ENCODE measurements around the gene LENG8.

GRCh38 chr19:54454781-54455675 is 6.0 kb downstream of the LENG8 start:
- TF ChIP-seq, protein P1, sequence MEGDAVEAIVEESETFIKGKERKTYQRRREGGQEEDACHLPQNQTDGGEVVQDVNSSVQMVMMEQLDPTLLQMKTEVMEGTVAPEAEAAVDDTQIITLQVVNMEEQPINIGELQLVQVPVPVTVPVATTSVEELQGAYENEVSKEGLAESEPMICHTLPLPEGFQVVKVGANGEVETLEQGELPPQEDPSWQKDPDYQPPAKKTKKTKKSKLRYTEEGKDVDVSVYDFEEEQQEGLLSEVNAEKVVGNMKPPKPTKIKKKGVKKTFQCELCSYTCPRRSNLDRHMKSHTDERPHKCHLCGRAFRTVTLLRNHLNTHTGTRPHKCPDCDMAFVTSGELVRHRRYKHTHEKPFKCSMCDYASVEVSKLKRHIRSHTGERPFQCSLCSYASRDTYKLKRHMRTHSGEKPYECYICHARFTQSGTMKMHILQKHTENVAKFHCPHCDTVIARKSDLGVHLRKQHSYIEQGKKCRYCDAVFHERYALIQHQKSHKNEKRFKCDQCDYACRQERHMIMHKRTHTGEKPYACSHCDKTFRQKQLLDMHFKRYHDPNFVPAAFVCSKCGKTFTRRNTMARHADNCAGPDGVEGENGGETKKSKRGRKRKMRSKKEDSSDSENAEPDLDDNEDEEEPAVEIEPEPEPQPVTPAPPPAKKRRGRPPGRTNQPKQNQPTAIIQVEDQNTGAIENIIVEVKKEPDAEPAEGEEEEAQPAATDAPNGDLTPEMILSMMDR (IDR thresholded peaks at IDR 0.05): no peak
- no peak for TF ChIP-seq POLR2A (IDR thresholded peaks at IDR 0.05)

Measured in adrenal gland (tissue), 5 donors.